Measurements from ENCODE around the gene CADPS2.

Gene CADPS2

GRCh38 chr7:122629412-122629953 is 256.8 kb downstream of the CADPS2 start:
- TF ChIP-seq, protein P1, sequence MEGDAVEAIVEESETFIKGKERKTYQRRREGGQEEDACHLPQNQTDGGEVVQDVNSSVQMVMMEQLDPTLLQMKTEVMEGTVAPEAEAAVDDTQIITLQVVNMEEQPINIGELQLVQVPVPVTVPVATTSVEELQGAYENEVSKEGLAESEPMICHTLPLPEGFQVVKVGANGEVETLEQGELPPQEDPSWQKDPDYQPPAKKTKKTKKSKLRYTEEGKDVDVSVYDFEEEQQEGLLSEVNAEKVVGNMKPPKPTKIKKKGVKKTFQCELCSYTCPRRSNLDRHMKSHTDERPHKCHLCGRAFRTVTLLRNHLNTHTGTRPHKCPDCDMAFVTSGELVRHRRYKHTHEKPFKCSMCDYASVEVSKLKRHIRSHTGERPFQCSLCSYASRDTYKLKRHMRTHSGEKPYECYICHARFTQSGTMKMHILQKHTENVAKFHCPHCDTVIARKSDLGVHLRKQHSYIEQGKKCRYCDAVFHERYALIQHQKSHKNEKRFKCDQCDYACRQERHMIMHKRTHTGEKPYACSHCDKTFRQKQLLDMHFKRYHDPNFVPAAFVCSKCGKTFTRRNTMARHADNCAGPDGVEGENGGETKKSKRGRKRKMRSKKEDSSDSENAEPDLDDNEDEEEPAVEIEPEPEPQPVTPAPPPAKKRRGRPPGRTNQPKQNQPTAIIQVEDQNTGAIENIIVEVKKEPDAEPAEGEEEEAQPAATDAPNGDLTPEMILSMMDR (IDR thresholded peaks at IDR 0.05) = no peak

DNA sequence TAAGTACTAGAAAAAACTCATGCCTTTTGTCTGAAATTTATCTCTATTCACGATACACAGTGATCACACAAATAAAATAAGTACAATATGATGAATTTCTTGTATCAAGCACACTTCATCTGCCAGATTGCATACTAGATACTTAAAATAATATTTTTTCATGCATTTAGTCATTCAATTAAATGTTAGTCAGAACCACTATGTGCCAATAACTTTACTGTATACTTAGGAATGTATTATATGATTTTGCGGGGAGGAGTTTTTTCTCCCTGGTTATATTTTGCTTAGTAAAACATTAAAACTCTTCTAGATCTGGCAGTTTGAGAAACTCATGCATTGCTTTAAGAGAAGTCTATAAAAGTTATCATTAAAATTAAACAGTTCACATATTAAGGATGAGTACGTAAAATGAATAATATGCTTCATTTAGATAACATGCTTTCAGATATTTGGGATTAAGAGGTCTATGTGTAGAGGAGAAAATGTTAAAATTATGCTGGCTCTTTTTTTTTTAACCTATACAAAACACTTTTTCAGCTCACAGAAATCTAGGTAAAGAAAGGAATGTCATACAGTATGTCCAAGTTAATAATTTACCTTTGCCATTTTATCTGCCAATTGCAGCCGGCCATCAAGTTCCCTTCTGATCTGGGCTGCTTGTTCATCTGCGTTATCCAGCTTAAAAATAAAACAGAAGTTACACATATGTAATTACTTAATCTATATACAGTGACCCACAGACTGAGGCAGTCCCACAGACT is 257.4 kb downstream of the CADPS2 start:
- TF ChIP-seq, protein P1 (IDR thresholded peaks at IDR 0.05) = no peak

DNA sequence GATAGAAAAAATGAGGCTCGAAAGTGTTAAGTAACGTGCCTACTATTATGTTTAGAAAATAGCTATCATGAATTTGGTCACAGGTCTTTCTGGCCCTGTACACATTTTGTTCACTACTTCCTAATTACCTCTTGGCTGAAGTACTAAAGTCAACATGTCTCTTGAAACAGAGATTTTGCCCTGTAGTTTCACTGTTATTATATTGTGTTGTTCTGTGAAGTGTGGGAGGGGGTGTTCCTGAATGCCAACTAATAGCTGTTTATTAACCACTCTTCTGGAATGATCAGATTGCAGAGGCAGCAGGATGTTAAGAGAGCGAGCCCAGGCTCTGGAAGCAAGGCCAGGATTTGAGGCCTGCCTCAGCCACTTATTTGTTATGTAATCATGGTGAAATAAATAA is 259.5 kb downstream of the CADPS2 start:
- TF ChIP-seq, protein P1 (IDR thresholded peaks at IDR 0.05) = no peak

DNA sequence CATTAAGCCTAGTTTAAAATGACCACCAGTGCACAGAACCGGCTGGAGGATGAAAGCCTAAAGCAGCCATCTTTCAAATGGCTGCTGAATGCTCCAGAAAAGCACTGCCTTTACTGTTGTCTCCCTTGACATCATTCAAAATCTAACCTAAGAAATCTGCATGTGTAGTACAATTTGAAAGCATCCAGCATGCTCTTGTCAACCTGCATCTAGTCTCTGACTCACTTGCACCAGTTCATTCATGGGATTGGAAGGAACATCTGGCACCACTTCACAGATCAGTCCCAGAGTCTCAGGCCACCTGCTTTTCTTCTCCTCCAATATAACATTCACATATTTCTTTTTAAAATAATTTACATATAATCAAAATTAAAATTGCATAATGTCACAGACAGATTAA is 263.6 kb downstream of the CADPS2 start:
- TF ChIP-seq, protein P1 (IDR thresholded peaks at IDR 0.05) = no peak

GRCh38 chr7:122619664-122620063 is 266.6 kb downstream of the CADPS2 start:
- TF ChIP-seq, protein P1 (IDR thresholded peaks at IDR 0.05) = no peak

DNA sequence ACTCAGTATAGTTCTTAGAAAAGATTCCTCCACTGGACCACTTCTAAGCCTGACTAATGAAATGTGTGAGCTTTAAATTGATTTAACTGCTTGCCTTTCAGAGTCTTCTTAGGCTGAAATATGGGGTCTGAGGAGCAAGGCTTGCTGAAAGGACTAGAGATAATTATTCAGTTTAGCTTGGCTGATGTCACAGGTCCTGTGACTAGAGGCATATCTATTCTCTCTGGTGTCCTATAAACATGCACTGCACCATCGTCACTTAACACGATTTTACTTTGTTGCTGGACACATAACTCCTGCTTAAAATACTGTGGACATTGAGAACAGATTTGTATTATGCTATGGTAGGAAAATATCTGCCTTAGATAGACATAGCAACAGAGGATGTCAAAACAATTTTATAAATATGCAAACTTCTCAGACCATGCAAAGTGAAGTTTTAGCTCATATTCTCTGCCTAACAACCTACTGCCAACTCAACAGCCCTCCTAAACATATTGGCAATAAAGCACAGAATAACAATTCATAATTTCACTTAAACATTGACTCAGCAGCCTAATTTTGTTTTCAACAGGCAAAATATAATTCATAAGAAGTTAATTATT is 267.6 kb downstream of the CADPS2 start:
- TF ChIP-seq, protein P1 (IDR thresholded peaks at IDR 0.05) = no peak

- TF ChIP-seq, protein P1 (IDR thresholded peaks at IDR 0.05) = no peak
Measured at GRCh38 chr7:122616951-122617350, 269.3 kb downstream of the CADPS2 start.
